ENCODE results near the gene KRTAP10-12.

DNA sequence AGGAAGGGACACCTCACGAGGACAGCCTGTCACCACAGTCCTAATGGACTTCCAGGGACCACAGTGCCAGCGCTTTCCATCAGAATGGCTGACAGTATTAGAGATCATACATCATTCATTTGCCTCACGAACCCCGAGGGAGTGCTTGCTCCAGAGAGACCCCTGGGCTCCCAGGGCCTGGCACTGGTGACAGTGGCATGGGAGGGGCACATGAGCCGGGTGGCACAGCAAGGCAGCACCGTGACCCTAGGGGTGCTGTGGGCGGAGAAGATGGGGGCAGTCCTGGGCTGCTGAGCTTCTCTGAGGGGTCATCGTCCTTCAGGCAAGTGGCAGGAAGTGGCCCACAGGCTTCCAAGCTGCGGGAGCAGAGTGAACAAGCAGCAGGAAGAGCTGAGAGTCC lies 30.8 kb downstream of the KRTAP10-12 start:
- TF ChIP-seq POLR2A (IDR thresholded peaks at IDR 0.05; ENCODE audit: low read depth, low read length) (no peak), HDAC6 (IDR thresholded peaks at IDR 0.05; ENCODE audit: unreplicated experiment) (no peak), RAD21 (IDR thresholded peaks at IDR 0.05; ENCODE audit: insufficient read depth, low read depth, low read length) (no peak), SP1 (IDR thresholded peaks at IDR 0.05; ENCODE audit: low read depth, low read length) (no peak), EP300 (IDR thresholded peaks at IDR 0.05; ENCODE audit: borderline replicate concordance in 1 of 2, control insufficient read depth in 1 of 2, low read depth in 2 of 2, low read length in 2 of 2) (no peak), LARP7 (IDR thresholded peaks at IDR 0.05) (no peak), GABPA (IDR thresholded peaks at IDR 0.05; ENCODE audit: low read depth) (no peak), ZNF622 (IDR thresholded peaks at IDR 0.05) (no peak), ESRRA (IDR thresholded peaks at IDR 0.05; ENCODE audit: low read length) (no peak), ETV6 (conservative IDR thresholded peaks at IDR 0.05 in 1 of 2, IDR thresholded peaks at IDR 0.05 in 1 of 2; ENCODE audit: borderline replicate concordance in 1 of 2, low read depth in 1 of 2) (no peak)
- TF ChIP-seq, protein P1, sequence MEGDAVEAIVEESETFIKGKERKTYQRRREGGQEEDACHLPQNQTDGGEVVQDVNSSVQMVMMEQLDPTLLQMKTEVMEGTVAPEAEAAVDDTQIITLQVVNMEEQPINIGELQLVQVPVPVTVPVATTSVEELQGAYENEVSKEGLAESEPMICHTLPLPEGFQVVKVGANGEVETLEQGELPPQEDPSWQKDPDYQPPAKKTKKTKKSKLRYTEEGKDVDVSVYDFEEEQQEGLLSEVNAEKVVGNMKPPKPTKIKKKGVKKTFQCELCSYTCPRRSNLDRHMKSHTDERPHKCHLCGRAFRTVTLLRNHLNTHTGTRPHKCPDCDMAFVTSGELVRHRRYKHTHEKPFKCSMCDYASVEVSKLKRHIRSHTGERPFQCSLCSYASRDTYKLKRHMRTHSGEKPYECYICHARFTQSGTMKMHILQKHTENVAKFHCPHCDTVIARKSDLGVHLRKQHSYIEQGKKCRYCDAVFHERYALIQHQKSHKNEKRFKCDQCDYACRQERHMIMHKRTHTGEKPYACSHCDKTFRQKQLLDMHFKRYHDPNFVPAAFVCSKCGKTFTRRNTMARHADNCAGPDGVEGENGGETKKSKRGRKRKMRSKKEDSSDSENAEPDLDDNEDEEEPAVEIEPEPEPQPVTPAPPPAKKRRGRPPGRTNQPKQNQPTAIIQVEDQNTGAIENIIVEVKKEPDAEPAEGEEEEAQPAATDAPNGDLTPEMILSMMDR (IDR thresholded peaks at IDR 0.05 in 2 of 3, conservative IDR thresholded peaks at IDR 0.05 in 1 of 3; ENCODE audit: control insufficient read depth in 2 of 3, extremely low read depth in 1 of 3, insufficient read depth in 1 of 3, low read depth in 3 of 3, low read length in 3 of 3) = no peak
- TF ChIP-seq, protein P2, sequence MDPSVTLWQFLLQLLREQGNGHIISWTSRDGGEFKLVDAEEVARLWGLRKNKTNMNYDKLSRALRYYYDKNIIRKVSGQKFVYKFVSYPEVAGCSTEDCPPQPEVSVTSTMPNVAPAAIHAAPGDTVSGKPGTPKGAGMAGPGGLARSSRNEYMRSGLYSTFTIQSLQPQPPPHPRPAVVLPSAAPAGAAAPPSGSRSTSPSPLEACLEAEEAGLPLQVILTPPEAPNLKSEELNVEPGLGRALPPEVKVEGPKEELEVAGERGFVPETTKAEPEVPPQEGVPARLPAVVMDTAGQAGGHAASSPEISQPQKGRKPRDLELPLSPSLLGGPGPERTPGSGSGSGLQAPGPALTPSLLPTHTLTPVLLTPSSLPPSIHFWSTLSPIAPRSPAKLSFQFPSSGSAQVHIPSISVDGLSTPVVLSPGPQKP (IDR thresholded peaks at IDR 0.05; ENCODE audit: low read depth, low read length) = no peak
